Suprapubic skin (tissue), 4 donors: Measurements from ENCODE around the gene HES5. TPM values are rescaled to one million over a fixed set of nuclear protein-coding genes. Genes with fewer than 3 reads are reported as not detected.

Source experiments
- DNase-seq, 2 donors: peaks; one replicate each; pipeline ENCODE4 v3.0.0-alpha.2; 2019; ENCODE audit warnings: low spot score in 2 of 2
- H3K27ac ChIP-seq: fragments of 200-600 bp; sonication (generic); one replicate; pipeline ENCODE4 v1.5.1; 2019
- H3K27me3 ChIP-seq: fragments of 200-600 bp; sonication (generic); one replicate; pipeline ENCODE4 v1.5.1; 2019
- H3K36me3 ChIP-seq: fragments of 200-600 bp; sonication (generic); one replicate; pipeline ENCODE4 v1.5.1; 2019
- H3K4me1 ChIP-seq: fragments of 200-600 bp; sonication (generic); one replicate; pipeline ENCODE4 v1.5.1; 2019
- H3K4me3 ChIP-seq: fragments of 200-600 bp; sonication (generic); one replicate; pipeline ENCODE4 v1.5.1; 2019; ENCODE audit warnings: mild to moderate bottlenecking
- H3K9me3 ChIP-seq: fragments of 200-600 bp; sonication (generic); one replicate; pipeline ENCODE4 v1.5.1; 2019
- EP300 ChIP-seq: sonication (generic); formaldehyde crosslinking; IDR thresholded peaks from one replicate; pipeline ENCODE4 v1.6.1; 2017; ENCODE audit warnings: antibody characterized with exemption
- POLR2A ChIP-seq, 2 donors: fragments of 450-650 bp; IDR thresholded peaks; one replicate each; pipeline ENCODE4 v1.6.1; 2017; ENCODE audit warnings: antibody characterized with exemption in 2 of 2, mild to moderate bottlenecking in 2 of 2, moderate library complexity in 2 of 2
- POLR2AphosphoS5 ChIP-seq, 3 donors: sonication (generic); formaldehyde crosslinking; IDR thresholded peaks; one replicate each; pipeline ENCODE4 v1.6.1; 2017; ENCODE audit warnings: antibody characterized with exemption in 3 of 3
- WGBS: methylation state at CpG from one replicate; pipeline ENCODE4 v1.1.5; 2018; 5-methylcytosine and 5-hydroxymethylcytosine counted together
- total RNA-seq, 4 donors: library from RNA; depleted of rRNA; stranded (reverse); fragments of >200 nt; gene quantifications; one replicate each; pipeline ENCODE4 v1.1.0, GENCODE V29; 2016
- TF ChIP-seq, protein P1 (sequence below), 2 donors: fragments of 200-600 bp in 1 of 2; fragments of 450-650 bp in 1 of 2; sonication (generic) in 1 of 2; IDR thresholded peaks; one replicate each; pipeline ENCODE4 v1.5.1; 2016 to 2019; ENCODE audit warnings: antibody characterized with exemption in 2 of 2, mild to moderate bottlenecking in 1 of 2, moderate library complexity in 1 of 2

HES5 gene
- total RNA-seq, 4 donors from 2014 or later, result 2.6 to 12.0 (median 5.9) TPM

DNA sequence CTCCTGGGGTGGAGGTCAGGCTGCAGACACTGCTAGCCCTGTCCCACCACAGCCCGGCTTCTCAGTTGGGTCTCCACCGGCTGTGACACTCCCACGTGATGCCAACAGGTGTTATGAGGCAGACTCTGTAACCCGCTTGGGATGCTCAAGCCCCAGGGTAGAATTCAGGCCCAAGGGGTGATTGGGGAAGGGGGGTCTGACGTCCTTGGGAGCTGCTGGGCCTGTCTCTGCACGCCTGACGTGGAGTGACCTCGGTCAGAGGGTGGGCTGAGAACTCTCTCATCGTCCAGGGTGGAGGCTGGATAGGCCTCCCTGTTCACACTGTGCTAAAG, 7.7 kb upstream of the HES5 start:
- Histone ChIP-seq H3K36me3 (no peaks in the 10 kb centered on the region), H3K27me3 (peaks cover 38% of the 10 kb centered on the region), H3K4me1 (peaks cover 52% of the 10 kb centered on the region), H3K9me3 (no peaks in the 10 kb centered on the region), H3K27ac (no peak overlapping the region), H3K4me3 (no peak overlapping the region)
- no peak for DNase-seq
- WGBS, result 56% methylated on average over 5 of the region's 9 CpGs
- TF ChIP-seq POLR2A (IDR thresholded peaks at IDR 0.05), result no peak
- no peak for TF ChIP-seq EP300
- TF ChIP-seq, protein P1, sequence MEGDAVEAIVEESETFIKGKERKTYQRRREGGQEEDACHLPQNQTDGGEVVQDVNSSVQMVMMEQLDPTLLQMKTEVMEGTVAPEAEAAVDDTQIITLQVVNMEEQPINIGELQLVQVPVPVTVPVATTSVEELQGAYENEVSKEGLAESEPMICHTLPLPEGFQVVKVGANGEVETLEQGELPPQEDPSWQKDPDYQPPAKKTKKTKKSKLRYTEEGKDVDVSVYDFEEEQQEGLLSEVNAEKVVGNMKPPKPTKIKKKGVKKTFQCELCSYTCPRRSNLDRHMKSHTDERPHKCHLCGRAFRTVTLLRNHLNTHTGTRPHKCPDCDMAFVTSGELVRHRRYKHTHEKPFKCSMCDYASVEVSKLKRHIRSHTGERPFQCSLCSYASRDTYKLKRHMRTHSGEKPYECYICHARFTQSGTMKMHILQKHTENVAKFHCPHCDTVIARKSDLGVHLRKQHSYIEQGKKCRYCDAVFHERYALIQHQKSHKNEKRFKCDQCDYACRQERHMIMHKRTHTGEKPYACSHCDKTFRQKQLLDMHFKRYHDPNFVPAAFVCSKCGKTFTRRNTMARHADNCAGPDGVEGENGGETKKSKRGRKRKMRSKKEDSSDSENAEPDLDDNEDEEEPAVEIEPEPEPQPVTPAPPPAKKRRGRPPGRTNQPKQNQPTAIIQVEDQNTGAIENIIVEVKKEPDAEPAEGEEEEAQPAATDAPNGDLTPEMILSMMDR (IDR thresholded peaks at IDR 0.05), result no peak
- TF ChIP-seq POLR2AphosphoS5 (IDR thresholded peaks at IDR 0.05), result no peak

DNA sequence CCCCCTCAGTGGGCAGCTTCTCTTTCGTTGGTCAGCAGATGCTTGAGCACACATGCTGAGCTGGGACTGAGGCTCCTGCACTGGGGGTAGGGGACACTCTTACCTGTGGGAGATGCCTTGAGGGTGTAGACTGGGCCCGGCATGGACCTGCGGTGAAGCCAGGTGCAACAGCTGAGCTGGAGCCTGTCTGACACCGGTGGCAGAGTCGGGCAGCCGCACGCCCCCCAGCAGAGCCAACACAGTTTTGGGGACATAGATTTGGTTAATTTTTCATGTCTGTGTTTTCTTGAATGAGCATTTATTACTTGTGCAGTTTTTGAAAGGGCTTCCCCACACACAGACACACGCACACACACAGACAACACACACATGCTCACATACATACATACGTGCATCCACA, 5.9 kb upstream of the HES5 start:
- no peak for DNase-seq
- TF ChIP-seq POLR2A (IDR thresholded peaks at IDR 0.05), result no peak
- TF ChIP-seq POLR2AphosphoS5 (IDR thresholded peaks at IDR 0.05), result no peak
- TF ChIP-seq, protein P1 (IDR thresholded peaks at IDR 0.05), result no peak
- TF ChIP-seq EP300, result no peak
- no peak overlapping the region for H3K27ac ChIP-seq
- H3K4me3 ChIP-seq, result no peak overlapping the region
- H3K9me3 ChIP-seq, result no peaks in the 10 kb centered on the region
- whole genome bisulfite sequencing, result 55% methylated on average over 8 of the region's 9 CpGs
- H3K36me3 ChIP-seq, result no peaks in the 10 kb centered on the region
- peaks cover 55% of the 10 kb centered on the region for H3K27me3 ChIP-seq
- H3K4me1 ChIP-seq, result peaks cover 60% of the 10 kb centered on the region

DNA sequence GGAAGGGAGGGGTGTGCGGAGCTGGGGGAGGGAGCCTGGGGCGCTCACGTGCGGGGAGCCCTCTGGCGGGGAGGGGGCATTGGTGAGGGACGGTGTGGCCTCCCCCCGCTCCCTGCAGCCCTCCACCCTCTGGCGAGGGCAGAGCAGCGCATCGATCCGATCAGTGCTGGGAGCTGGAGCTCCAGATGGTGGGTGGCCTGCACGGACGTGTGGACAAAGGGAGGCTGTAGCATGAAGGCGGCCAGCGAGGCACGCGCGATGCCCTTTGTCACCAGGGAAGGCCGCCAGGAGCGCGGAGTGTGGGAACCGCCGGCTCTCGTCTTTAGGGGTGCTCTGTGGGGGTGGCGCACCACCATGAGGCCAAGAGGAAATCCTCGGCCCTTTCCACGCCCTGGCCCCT, 5.4 kb upstream of the HES5 start:
- peaks cover 55% of the 10 kb centered on the region for H3K27me3 ChIP-seq
- no peak overlapping the region for H3K4me3 ChIP-seq
- 17% methylated on average over 6 of the region's 27 CpGs for WGBS
- no peaks in the 10 kb centered on the region for H3K36me3 ChIP-seq
- no peak for TF ChIP-seq POLR2A (IDR thresholded peaks at IDR 0.05)
- no peak for TF ChIP-seq POLR2AphosphoS5 (IDR thresholded peaks at IDR 0.05)
- TF ChIP-seq, protein P1 (IDR thresholded peaks at IDR 0.05), result no peak
- no peak for TF ChIP-seq EP300
- H3K4me1 ChIP-seq, result peaks cover 60% of the 10 kb centered on the region
- DNase-seq, result no peak
- no peaks in the 10 kb centered on the region for H3K9me3 ChIP-seq
- H3K27ac ChIP-seq, result no peak overlapping the region

DNA sequence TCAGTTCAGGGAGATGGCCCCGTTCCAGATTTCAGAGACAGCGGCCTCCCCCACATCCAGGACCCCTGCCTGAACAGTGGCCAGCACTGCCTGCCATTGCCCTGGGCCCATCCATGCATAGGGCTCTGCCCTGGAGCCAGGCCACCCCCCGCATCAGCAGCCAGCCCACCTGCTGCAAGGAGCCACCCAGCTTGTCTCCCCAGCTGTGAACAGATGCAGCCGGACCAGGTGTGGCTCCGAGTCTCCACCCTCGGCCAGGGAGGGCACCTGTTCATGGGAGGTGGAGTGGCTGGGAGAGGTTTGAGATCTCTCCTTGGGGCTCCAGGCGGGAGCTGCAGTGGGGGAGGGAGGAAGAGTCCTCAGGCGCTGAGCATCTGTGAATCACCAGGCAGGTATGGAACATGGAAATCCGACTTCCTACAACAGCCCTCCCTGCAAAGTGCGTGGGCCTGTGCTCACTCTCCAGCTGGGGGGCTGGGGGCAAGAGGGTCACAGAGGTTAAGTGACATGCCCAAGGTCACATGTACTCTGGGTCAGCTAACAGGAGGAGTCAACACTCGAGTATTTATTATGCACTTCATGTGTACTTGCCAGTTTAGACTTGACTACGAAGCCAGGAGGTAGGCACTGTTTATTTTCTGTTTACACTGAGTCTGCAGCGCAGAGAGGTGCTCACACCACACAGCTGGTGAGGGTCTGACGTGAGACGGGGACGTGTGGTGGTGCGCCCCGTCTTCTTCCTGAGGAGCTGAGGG, 4.8 kb upstream of the HES5 start:
- Histone ChIP-seq H3K9me3 (no peaks in the 10 kb centered on the region), H3K36me3 (no peaks in the 10 kb centered on the region), H3K4me1 (peaks cover 64% of the 10 kb centered on the region), H3K27me3 (peaks cover 54% of the 10 kb centered on the region), H3K4me3 (no peak overlapping the region), H3K27ac (peak overlapping the region; percentile 54)
- DNase-seq, result no peak
- no peak for TF ChIP-seq POLR2AphosphoS5 (IDR thresholded peaks at IDR 0.05)
- no peak for TF ChIP-seq EP300
- TF ChIP-seq, protein P1 (IDR thresholded peaks at IDR 0.05), result no peak
- TF ChIP-seq POLR2A (IDR thresholded peaks at IDR 0.05), result no peak
- 34% methylated on average over 13 of the region's 18 CpGs for WGBS

DNA sequence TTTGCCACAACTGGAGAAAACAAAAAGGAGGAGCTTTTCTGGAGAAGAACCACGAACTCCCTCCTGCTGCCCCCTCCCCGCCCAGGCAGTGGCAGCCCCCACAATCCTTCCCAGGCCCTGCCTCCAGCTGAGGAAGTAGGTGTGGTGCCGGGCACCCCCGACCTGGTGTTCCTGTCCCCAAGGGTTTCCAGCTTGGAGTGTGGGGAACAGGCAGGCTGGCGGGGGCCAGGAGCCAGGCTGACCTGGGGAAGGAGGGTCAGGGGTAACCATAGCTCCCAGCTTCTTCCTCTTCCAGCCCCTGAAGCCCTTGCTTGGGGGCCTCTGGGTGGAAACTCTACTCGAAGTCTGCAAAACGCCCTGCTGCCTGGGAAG, 4.2 kb upstream of the HES5 start:
- TF ChIP-seq EP300 (no peak), POLR2A (IDR thresholded peaks at IDR 0.05) (no peak), POLR2AphosphoS5 (IDR thresholded peaks at IDR 0.05) (no peak)
- TF ChIP-seq, protein P1 (IDR thresholded peaks at IDR 0.05), result no peak
- H3K4me1 ChIP-seq, result peaks cover 70% of the 10 kb centered on the region
- 36% methylated on average over 6 of the region's 7 CpGs for WGBS
- H3K27ac ChIP-seq, result peak overlapping the region; percentile 54
- H3K36me3 ChIP-seq, result no peaks in the 10 kb centered on the region
- no peak overlapping the region for H3K4me3 ChIP-seq
- H3K27me3 ChIP-seq, result peaks cover 51% of the 10 kb centered on the region
- no peaks in the 10 kb centered on the region for H3K9me3 ChIP-seq
- DNase-seq, result no peak
